Left renal pelvis (tissue), 4 donors: ENCODE data around the gene FRMD4B. TPM values are rescaled to one million over a fixed set of nuclear protein-coding genes. Genes with fewer than 3 reads are reported as not detected.
A peak's percentile ranks its signal among the peaks of the same experiment; 100 is the strongest.
"Not testable (repeated sequence)": the region's sequence is repeated elsewhere in the genome, so short reads cannot be mapped to it uniquely, and the experiment has no call there.

Experiments
- DNase-seq, 4 donors: peaks; one replicate each; pipeline ENCODE4 v3.0.0-alpha.2; 2013; ENCODE audit warnings: low read depth in 4 of 4, low spot score in 3 of 4
- polyA plus RNA-seq, 4 donors: library from polyadenylated mRNA; unstranded; fragments of 120-200 nt; gene quantifications; one replicate each; pipeline ENCODE4 v1.2.1, GENCODE V29; 2013; ENCODE audit not compliant: insufficient read length in 4 of 4

The FRMD4B gene
- polyA plus RNA-seq, 4 donors, result 13.0 to 46.8 (median 43.3) TPM

DNA sequence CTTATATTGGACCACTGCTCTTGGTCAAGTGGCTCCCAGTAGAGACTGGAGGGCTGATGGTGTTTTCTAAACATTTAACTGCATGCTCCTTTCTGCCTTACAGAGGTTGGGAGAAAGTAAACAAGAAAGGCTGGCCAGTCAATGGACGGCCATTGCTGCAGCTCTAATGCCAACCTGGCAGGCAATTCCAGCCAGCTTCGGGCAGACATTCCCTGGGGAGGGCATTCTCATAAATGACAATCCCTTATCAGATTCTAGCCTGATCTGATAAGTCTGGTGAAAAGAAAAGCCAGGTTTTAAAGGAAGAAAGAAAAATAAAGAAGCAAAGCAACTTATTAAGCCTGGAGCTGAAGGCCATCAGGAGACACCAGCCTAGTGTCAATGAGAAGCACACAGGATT lies 60.7 kb downstream of the FRMD4B start:
- DNase-seq, result no peak

DNA sequence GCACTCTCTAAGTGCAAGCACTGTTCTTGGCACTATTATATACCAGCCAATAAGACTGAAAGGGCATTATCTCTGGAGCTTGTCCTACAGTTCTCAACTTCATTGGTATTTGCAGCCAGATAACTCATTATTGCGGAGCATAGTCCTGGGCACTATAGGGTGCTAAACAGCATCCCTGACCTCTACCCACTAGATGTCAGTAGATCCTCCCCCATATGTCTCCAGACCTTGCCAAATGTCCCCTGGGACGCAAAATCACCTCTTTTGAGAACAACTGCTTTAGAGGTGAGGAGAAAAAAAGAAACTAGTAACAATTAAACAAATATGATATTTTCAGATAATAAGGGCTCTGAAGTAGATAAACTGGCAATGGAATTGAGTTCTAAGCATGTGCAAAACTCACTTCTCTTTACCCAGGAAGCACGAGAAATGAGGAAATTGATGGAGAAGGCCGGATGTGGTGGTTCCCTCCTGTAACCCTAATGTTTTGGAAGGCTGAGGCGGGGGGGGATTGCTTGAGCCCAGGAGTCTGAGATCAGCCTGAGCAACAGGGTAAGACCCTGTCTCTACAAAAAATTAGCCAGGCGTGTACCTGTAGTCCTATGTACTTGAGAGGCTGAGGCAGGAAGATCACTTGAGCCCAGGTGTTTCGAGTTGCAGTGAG lies 61.4 kb downstream of the FRMD4B start:
- DNase-seq, result no peak

DNA sequence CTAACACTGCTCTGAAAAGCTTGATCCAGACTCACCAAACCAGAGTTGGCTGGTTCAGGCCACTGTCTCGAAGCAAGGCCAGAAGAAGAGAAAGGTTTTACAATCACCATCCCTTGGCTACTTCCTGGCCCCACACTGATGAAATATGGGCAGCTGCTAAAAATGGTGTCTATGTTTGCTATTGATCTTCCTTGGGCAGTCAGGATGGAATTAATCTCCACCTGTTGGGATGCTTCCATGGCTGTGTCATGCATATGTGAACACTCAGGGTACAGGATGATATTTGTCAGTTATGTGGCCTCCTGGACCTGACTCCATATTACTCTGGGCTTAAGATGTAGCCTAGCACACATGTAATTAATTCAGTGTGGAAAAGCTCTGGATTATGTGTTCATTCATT lies 61.9 kb downstream of the FRMD4B start:
- no peak for DNase-seq

DNA sequence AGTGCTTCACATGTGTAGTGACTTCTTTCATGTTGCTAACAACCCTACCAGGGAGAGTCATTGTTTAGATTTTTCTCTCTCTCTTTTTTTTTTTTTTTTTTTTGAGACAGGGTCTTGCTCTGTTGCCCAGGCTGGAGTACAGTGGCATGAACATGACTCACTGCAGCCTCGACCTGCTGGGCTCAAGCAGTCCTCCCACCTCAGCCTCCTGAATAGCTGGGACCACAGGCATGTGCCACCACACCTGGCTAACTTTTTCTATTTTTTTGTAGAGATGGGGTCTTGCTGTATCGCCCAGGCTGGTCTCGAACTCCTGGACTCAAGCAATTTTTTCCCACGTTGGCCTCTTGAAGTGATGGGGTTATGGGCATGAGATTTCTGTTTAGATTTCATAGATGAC lies 63.4 kb downstream of the FRMD4B start:
- DNase-seq, result not testable (repeated sequence)

DNA sequence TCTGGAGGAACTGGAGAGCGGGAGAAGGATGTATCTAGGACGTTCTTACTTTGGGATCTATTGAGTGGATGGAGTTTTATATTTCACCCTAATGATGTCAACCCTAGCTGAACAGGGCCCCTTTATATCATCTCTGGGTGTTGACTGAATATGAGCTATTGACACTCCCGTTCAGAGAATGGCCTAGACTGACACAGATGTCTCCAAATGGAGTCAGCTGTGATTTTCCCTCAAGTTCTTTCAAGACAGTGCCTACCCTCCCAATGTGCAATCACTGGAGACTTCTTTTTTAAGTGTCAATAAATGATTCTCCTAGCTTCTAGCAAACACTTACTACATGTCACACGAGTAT lies 63.8 kb downstream of the FRMD4B start:
- no peak for DNase-seq

DNA sequence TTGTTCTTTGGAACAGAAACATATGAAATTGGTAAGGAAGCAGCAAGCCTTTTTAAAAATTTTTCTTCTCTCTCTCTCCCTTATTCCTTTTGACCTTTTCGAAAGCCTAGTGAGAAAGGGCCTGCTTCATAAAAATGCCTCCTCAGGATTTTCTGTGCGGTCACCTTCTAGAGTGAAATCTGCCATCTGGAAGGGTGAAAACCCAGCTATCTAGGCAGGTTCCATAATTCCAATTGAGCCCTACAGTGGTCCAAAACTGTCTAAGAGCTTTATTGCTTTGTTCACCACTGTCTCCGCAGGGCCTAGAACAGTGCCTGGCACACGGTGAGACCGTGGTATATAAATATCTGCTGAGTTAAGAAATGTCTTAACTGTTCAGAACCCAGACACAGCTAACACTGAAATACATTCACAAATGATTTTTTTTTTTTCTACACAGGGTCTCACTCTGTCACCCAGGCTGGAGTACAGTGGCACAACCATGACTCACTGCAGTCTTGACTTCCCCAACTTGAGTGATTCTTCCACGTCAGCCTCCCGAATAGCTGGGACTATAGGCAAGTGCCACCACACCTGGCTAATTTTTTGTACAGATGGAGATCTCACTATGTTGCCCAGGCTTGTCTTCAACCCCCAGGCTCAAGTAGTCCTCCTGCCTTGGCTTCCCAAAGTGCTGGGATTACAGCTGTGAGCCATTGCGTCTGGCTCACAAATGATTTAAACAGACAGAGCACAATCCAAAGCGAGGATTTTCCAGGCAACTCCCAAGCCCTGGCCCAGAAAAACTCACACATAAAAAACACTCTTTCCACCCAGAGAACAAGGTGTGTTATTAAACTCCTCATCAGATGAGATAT lies 64.4 kb downstream of the FRMD4B start:
- DNase-seq, result no peak

DNA sequence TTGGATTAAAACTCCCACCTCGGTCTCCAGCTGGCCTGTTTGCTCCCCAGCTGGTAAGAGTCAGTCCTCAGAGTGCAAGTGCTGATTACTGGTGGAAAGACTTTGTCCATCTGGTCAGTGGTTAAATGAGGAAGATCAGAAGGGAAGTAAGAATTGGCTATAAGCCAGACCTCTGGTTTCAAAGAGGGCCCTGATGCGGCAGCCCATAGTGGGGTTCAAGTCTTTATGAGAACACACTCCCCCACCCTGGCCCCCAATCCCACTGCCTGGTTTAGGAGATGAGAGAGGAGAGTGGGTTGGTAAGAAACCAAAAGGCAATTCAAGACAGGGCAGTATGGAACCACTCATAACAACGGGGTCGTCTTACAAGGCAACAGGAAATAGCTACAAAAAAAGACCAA lies 65.0 kb downstream of the FRMD4B start:
- peak in 1 of 4 donors; percentile 18 for DNase-seq

DNA sequence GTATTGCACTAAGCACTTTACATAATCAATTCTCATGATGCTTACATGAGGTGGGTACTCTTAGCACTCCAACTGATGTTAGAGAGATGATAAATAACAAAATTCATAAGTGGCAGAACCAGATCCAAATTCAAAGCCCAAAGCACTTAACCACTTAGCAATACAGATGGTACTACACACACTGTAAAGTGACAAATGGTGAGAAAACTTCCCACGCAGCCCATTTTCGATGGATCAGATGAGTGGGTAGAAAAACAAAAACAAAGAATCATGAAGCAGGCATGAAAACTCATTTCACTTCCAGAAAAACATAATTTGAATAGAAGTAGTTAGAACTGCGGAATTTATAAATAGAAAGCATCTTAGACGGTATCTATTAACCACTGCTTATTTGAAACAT lies 66.2 kb downstream of the FRMD4B start:
- DNase-seq, result no peak

DNA sequence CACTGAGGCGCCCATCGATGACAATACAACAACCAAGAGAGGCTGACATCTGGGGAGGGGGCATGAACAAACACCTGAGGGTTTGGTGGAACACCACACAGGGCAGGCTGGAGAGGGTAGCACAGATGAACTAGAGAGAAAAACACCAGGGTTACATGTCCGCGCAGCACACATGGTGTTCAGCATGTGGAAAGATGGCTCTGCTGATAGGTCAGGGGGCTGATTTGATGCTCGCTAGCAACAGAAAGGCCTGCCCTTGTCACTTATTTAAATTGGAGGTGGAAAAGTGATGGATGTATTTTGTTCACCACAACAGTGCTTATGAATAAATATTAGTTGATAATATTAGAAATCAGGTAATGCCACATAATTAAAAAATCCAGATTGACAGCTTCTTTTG lies 67.5 kb downstream of the FRMD4B start:
- no peak for DNase-seq

DNA sequence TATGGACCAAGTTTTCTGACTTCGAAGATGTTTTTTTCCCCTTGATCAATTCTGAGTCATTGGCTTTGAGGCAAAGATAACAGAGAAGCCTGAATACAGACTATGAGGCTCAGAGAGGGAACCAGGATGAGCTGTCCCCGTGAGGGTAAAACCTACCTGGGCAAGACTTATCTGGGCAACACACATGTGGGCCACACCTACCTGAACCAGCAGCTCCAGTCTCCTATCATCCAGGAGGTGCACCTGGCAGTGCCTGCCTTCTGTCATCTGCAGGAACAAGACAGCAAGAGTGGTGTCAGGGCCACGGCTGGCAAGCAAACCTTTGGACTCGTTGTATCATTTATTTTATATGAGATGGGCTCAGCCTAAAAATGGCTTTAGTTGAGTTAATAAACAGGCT lies 72.6 kb downstream of the FRMD4B start:
- DNase-seq, result no peak

DNA sequence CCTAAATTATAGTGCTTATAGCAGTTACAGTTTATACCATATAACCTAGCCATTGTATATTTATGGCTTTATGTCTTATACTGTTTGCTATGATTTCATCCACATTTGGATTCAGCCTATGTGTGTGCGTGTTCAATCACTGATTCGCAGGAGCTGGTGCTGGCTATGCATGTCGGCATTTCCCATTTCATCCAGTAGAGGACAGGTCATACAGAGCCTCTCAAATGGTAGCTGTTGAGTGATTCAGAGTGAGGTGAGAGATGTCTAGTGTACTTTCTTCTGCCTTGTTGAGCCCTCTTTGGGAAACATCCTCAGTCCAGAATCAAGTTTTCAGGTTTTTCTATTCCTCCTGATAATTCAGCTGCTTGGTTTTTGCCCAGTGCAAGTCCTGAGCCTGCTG lies 76.1 kb downstream of the FRMD4B start:
- DNase-seq, result no peak

DNA sequence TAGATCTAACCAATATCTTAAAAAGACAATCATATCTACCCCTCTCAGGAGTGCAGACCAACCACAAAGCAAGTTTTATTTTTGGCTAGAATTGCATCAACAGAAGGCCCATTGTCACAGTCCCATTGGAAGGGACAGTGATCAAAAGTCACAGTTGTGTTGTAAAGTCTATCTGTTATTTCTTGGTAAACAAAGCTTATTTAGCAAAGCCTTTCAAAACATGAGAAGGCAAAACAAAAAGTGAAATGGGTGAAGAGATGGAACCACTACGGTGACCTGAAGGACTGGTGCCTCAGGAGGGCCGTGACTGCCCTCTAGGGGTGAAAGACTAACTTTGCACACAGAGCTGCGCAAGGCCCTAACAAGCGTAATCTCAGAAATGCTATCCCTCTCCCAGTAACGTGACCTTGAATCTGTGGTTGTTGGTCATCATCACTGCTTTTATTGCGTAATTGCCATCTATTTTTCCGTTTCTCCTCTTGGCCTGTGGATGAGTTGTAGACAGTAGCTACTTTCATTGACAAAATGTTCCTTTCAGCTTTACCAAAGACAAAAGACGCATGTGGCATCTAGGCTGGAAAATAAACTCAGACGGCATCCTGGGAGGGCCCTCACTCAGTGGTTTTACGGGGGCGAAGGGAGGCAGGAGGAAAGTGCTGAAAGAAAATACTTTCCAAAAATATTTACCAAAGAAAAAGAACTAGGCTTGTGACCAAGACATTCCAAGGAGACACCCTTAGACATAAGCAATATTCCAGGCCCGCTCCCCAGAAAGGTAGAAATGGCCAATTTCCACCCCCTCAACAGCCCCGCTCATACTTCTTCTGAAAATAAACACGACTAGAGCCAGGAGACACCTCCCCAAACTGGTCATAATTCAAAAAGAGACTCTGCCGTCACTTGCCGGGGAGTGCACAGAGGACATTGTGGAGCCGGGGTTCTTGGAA lies 79.4 kb downstream of the FRMD4B start:
- peak; percentile 46 to 61 (median 54) for DNase-seq

DNA sequence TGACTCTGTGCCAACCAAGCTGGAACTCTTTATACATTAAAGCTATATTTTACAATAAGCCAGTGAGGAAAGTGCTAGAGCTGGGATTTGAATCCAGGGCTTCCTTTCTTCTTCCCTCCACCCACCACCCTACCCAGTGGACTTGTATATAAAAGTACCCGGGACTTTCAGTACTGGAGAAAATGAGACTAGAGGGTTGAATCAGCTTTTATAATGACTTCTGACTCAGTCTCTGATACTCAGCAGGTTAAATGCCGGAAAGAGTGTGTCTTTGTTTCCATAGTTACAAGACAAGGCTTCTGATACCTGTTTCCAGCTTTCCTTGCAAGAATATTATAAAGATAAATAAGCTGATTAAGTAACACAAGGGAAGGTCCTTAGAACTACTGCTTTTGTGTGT lies 80.9 kb downstream of the FRMD4B start:
- no peak for DNase-seq

DNA sequence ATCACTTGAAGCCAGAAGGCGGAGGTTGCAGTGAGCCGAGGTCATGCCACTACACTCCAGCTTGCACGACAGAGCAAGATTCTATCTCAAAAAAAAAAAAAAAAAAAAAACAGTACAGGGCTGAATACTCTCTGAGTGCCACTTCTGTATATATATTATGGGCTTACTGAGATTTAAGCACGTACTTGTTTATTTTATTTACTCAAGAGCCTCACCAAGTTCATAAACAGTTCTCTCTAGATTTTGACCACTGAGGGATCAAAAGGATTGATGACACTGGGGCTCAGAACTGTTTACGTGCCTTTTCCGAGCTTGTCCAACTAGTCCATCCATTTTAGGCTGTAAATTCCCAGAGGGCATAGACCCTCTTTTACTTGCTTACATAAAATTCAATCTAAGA lies 81.5 kb downstream of the FRMD4B start:
- DNase-seq, result no peak

DNA sequence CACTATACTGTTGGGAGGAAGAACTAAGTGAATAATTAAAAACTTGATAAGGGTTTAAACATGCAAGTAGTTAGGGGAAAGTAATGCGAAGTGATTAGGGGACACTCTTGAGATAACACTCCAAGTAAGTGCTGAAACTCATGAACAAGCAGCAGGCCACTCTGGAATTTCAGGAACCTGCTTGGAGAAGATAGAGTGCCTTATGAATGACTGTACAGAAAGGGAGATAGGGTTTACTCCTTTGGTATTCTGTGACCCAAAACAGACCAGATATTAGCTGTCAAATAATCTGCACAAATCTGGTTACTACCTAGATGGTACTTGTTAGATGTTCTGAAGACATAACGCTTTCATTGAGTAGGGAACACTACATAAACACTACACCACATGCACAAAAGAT lies 85.6 kb downstream of the FRMD4B start:
- DNase-seq, result no peak

DNA sequence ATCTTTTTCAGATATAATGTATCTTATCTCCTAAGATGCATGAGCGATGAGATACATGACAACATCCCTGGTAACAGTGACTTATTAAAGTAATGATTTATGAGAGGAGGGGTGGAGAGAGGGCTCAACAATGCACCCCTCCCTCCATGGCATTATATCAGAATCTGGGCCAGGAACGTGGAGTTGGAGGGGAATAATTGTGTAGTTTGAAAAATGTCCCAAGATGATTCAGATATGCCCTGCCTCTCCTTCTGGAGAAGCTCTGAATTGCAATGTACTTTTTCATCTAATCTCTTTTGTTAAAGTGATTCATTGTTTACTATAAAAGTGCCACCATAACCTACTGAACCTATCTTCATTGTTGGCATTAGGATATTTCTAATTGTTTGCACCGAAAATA lies 86.5 kb downstream of the FRMD4B start:
- DNase-seq, result no peak

DNA sequence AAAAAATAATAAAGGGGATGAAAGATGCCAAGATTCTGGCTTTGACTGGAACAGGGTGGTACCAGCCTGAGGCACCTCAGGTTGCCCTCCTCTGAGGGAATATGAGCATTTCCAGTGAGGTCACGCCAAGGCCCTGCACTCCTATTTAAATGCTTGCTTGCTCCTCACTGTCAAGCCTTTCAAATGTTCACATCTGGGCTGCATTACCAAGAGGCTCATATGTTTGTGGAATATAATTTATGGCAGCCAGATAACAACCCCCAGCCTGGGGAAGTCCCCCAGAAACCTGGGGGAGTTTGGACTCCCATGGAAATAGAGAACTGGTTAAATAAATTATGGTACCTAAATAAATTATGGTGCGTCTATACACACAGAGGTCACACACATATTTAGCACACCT lies 88.4 kb downstream of the FRMD4B start:
- no peak for DNase-seq

DNA sequence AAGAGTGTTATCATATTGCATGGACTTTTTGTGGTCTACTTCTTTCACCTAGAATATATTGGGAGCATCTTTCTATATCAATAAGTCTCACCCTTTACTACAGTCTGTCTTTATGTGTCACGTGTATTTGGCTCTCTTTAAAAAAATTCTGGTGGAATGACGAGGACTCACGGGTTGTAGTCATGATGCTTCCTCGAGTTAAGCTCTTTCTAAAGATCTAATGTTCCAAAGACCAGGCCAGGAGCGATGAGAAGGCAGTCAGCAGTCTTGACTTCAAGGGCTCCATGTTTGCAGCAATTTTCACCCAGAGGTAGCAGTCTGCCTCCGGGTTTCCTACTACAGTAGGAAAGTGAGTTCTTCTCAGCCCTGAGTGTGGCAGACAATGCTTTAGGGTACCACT lies 88.9 kb downstream of the FRMD4B start:
- DNase-seq, result no peak

DNA sequence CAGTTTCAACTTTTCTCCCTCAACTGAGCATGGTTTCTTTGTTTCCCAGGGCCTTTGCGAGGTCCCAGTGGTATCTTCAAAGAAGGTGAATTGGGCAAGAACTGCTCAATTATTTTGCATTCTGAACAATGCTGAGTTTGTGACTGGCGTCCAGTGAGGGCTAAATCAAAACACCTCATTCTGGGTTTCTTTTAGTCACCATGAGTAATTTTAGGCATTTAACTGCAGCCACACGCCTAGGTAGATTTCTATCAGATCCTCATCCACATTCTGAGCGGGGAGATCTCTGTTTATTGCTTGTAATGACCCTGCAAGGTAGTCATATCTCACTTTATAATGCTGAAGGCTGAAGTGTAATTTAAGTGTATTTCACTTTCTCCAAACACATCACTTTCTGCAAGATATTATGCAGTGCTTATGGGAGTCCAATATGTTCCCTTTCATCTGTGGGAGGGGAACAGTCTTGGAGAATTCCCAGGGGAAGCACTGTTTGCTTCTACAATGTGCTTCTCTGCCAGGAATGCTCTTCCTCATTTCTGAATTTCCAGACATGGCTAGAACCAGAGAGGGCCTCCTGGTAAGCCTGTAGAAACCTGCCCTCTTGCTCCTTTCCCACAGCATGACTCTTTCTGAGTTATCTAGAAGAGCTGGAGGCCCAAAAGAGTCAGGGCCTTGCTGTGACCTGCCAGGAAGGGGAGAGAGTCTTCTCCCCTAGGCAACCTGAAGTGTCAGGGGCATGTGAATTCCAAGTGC lies 91.7 kb downstream of the FRMD4B start:
- no peak for DNase-seq

DNA sequence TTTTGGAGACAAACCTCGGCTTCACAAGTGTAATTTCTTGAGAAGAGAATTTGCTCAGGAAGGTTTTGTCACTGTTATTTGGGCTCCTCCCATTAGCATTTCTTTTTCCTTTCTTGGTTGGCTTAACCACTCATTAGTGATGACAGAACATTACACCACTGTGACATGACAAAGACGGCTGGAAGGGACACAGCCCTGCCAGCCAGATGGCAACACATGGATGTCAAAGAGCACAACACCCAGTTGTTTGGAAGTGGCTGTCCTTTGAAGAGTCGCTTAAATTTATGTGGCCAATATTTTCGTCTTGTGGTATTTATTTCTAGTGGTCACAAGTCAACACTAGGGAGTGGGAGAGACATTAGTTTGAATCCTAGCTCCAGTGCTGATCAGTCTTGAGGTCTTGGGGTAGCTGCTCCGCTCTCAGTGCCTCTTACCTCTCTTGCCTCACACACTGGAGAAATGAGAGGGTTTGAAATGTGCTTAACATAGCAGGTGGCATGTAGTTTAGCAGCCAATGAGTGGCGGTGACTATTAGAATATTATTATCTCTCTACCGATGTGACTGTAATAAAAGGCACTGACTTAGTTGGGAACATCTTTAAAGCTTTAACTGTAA lies 92.8 kb downstream of the FRMD4B start:
- no peak for DNase-seq
